ENCODE measurements around the gene NDUFB8.
A peak's percentile ranks its signal among the peaks of the same experiment; 100 is the strongest.
"Not testable (repeated sequence)": the region's sequence is repeated elsewhere in the genome, so short reads cannot be mapped to it uniquely, and the experiment has no call there.

NDUFB8 gene

GRCh38 chr10:100529475-100530298 lies at the start of gene NDUFB8:
Gene NDUFB8 (minus strand): TSS chr10:100529871. CDS start chr10:100529851, 20 bp downstream.
- DNase-seq, result peak; percentile 83

GRCh38 chr10:100576282-100576635 lies 46.6 kb upstream of the NDUFB8 start:
- no peak for DNase-seq

DNA sequence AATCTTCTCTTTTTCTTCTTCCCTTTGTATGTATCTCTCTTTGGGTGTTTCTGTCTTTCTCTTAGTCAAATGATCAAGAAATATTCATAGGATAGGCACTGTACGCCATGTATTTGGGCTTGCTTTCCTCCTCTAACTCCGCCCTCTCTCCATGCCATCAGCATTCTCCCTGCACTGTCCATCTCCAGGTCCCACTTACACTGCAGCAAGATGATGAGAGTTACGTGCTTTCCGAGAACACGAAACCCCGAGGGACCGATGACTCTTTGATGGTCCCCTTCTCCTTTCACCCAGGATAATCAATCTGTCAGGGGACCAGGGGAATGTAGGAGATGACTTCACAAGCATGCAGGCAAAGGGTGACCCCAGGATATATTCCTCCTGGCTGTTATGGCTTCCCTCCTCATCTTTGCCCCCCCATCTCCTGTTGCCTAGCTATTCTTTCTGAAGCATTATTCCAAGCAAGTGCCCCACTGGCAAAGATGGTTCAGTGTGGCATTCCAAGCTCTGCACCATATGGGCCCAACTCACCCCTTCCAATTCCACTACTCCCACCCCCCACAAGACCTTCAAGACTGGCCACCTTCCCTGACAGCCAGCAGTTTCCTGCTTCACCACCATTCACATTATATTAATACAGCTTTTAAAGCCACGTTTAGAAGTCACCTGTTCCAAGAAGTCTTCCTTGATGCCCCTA lies 46.1 kb upstream of the NDUFB8 start:
- DNase-seq, result no peak

DNA sequence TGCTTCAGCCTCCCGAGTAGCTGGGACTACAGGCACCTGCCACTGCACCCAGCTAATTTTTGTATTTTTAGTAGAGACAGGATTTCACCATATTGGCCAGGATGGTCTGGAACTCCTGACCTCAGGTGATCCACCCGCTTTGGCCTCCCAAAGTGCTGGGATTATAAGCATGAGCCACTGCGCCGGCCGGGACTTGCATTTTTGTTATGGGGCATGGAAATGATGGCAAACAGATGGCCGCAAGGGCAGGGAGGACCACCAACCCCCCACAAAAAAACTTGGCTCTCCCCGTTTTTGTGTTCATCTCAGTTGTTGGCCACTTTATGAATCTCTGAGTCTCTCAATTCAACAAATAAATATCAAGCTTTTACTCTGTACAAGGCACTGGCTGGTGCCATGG lies 45.5 kb upstream of the NDUFB8 start:
- not testable (repeated sequence) for DNase-seq

DNA sequence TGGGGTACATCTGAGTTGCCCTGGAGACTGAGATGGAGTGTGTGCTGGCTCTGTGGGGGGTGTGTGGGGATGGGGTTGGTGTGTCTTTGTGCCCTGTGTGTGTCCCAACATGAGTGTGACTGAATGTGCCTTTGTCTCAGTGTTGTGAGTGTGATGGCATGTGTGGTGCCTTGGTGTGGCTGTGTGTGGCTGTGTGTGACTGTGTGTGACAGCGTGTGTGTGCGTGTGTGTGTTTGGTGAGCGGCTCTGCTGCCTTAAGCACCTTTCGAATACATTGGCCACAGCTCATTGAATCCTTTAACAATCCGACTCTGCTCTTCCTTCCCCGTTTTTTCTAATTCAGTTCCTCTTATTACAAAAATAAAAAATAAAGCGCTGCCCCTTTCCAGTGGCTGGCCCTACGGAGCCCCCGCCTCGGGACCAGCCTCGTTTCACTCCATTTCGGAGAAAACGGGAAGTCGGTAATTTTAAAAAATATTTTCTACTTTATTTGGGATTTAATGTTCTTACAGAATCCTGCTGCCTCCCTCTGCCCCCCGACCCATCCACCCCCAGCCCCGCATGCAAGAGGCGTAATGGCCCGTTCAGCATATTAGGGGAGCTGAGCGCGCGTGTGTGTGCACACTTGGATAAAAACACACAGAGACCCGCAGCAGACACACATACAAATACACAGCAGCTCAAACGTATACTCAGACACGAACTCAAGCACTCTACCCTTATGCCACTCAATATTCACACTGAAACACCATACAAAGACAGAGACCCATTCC lies 41.6 kb upstream of the NDUFB8 start:
- DNase-seq, result no peak

DNA sequence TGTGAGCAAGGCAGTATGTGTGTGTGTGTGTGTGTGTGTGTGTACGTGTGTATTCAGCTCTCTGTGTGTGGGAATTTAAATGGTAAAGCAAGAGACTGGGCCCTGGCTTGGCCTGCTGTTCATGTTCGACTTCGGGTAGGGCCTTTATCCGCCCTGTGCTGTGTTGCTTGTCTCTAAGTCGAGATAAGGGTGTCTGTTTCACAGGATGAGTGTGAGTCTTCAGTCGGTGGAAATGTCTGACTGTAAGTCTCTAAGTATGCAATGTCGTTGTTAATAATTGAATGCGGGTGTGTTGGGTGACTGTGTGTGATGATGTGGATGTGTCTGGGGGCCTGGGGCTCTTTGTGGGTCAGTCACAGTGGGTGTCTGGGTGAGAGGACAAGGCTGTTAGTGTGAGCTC lies 40.8 kb upstream of the NDUFB8 start:
- no peak for DNase-seq

DNA sequence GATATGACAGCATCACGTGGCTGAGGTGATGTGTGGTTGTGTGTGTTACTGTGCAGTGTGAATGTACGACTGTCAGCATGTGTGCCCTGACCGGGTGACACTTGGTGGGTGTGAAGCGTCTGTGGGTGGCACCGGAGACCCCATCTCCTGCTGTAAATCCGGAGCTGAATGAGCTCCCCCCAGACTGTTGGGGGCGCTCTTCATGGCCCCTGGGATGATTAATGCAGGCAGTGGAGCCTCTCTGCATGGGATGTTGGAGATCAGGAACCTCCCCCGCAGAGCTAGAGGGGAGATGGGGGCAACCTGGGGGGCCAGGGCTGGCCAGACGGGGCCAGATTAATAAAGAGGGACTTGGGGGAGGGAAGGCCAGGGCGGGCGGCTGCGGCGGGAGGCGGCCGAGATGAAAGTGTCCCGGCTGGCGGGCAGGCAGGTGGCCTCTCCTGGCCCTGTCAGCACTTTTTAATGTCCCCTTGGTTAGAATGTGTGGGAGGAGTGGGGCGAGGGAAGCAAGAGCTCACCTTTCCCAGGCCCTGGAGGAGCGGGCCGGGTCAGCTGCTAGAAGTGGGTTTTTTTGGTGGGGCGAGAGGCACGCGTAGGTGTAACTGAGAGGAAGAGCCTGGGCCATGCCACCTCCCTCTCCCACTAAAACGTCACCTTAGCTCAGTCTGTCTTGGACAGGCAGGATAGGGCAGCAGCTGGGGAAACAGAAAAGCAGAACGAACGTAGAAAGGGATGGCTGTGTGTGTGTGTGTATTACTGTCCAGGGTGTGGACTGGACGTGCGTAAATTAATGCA lies 40.2 kb upstream of the NDUFB8 start:
- no peak for DNase-seq

DNA sequence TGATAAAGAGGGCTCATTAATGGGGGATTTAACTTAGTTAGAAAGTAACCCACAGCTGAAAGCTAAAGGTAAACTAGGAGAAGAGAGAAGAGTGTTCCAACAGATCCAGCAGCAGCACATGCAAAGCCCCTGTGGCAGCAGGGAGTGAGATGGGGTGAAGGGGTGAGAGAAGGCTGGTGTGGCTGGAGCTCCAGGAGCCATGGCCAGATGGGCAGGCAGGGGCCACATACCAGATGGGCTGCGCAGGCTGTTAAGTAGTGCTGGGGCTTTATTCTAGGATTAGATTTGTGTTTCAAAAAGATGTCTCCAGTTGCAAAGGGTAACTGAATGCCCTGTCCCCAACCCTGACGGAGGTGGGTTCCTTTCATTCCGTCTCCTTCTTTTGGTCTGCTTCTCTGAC lies 39.2 kb upstream of the NDUFB8 start:
- DNase-seq, result no peak

DNA sequence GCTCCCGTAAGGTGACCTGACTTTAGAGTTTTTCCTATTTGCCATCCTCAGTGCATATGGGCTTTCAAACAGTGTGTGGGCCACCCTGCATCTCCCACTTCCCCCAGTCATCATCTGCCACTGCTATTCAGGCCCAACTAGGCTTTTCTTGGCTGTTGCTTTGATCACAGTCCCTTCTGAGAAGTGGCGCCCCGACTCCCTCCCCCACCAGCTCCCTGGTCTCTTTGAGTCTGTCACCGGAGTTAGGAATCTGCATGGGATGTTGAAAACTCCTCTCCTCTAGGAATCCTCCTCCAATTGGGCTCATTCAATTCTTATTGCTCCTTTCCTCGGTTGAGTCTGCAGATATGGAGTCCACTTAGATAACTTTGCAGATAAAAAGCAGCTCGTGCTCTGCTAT lies 38.2 kb upstream of the NDUFB8 start:
- no peak for DNase-seq

DNA sequence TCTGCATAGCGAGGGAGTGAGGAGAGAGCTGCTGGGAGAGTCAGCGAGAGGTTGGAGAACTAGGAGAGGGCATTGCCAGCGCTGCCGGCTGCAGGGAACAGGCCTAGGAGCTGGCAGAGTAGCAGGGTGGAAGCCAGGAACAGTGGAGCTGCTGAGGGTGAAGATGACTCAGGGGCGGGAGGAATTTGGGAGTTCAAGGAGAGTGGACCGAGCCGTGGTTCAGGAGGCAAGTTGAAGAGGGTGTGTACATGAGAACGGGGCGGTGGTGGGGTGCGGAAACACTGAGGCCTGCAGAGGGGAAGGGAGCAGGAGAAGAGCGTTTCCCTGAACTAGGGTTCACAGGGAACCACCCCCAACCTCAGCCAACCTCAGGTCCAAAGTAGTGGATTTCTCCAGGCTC lies 37.6 kb upstream of the NDUFB8 start:
- DNase-seq, result no peak

DNA sequence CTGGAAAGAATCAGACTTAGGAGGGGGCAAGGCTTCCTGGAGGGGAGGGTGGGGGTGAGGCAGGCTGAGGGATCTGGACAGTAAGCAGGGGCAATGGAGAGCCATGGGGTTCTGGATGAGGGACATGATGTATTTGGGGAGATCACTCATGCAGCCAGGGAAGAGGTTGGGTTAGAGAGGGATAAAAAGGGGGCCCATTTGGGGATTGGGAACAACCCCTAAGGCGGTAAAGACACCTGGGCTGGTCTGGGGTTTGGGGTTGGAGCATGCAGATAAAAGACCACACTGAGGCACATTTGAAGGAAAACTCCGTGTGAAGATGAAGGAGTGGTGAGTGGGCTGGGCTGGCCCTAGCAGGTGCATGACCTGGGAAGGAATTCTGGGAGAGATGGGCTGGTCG lies 36.9 kb upstream of the NDUFB8 start:
- DNase-seq, result no peak

DNA sequence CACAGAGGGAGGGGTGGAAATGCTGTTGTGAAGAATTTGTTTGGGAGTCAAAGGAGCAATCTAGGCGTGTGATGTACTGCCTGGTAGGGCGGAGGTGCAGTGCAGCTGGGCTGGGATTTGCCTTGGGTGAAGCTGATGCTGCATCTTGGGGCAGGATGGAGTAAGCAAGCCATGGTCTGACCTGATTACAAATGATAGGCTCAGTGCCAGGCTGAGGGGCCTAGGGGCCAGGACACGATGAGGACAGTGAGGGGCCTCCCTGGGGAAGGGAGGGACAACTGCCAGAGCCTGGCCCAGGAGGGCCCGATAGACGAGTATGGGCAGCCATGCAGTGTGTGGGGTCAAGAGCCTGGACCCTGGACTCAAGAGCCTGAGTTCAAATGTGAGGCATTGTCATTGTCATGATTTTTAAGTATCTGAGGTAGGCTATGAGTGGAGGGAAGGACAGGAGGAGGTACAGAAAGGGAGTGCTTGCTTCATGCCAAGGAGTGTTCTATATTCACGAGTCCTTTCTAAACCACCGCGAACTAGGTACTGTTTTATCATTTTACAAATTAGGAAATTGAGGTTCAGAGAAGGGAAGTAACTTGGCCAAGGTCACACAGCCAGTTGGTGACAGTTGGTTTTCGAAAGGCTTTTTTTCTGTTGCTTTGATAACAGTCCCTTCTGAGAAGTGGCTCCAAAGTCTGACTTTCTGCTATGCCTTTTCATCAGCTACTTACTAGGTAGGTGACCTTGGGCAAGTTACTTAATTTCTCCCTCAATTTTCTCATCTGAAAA lies 35.7 kb upstream of the NDUFB8 start:
- DNase-seq, result no peak

GRCh38 chr10:100562008-100562672 lies 32.5 kb upstream of the NDUFB8 start:
- DNase-seq, result peak; percentile 67

GRCh38 chr10:100561005-100561404 lies 31.3 kb upstream of the NDUFB8 start:
- DNase-seq, result no peak

- DNase-seq, result no peak
Measured at GRCh38 chr10:100560248-100560647, 30.6 kb upstream of the NDUFB8 start.

DNA sequence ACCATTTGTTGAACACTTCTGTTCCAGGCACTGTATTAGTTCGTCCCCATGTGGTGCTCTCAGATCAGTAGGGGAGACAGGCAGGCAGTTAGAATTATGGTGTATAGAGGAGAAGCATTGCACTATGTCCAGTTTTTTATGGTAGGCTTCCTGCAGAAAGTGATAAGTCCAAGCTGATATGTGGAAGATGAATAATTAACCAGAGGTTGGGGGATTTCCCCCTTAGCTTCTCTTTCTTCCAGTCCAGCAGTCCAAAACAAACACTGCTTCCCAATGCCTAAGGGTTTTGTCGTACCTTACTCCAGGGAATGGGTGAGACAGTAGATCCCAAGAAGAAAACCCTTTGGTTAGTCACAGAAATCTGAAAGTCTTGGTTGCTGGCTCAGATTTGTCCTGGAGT lies 25.2 kb upstream of the NDUFB8 start:
- DNase-seq, result no peak

- no peak for DNase-seq
Measured at GRCh38 chr10:100553929-100554328, 24.3 kb upstream of the NDUFB8 start.

- no peak for DNase-seq
Measured at GRCh38 chr10:100551738-100552137, 22.1 kb upstream of the NDUFB8 start.

DNA sequence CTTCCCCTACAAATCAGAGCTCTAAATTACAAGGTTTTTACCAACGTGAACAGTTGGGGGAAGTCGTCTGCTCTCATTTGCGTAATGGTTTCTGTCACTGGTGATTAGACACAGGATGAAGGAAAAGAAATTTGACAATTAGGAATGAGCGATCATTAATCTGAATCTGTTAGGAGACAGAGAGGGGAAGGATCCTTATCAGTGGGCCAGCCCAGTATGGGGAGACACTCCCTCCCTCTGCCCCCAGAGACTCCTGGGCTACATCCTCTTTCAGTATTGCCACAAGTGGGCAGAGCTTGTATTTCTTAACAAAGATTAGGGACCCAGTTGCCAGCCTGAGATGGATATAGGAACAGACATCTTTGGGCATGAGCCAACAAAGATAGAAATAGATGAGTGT lies 21.5 kb upstream of the NDUFB8 start:
- no peak for DNase-seq

- no peak for DNase-seq
Measured at GRCh38 chr10:100544950-100545349, 15.3 kb upstream of the NDUFB8 start.

GRCh38 chr10:100537475-100537874 lies 7.8 kb upstream of the NDUFB8 start:
- DNase-seq, result no peak
